Neural cell (in vitro differentiated cells): ENCODE results near the gene CNOT6. TPM values are rescaled to one million over a fixed set of nuclear protein-coding genes. Genes with fewer than 3 reads are reported as not detected.

ENCODE experiments used
- H2AFZ ChIP-seq: fragments of 200-600, 300-800 bp; sonication (generic), shearing (Covaris generic); 2 replicates; pipeline ENCODE4 v1.6.0; 2014; ENCODE audit warnings: low read depth, mild to moderate bottlenecking, antibody characterized with exemption, low read length, moderate library complexity
- H3F3A ChIP-seq: fragments of 200-600 bp; shearing (Covaris generic); 2 replicates; pipeline ENCODE4 v1.6.1; 2016; ENCODE audit warnings: mild to moderate bottlenecking, moderate library complexity, mixed read lengths, antibody characterized with exemption, low read length; ENCODE audit not compliant: insufficient read depth, poor library complexity, severe bottlenecking
- H3K27ac ChIP-seq: fragments of 200-600, 300-800 bp; sonication (generic), shearing (Covaris generic); 2 replicates; pipeline ENCODE4 v1.5.1; 2014; ENCODE audit warnings: mild to moderate bottlenecking, low read length, moderate library complexity
- H3K27me3 ChIP-seq: fragments of 300-800, 200-600 bp; sonication (generic), shearing (Covaris generic); 2 replicates; pipeline ENCODE4 v1.6.0; 2014; ENCODE audit warnings: mild to moderate bottlenecking, low read depth, low read length, moderate library complexity; ENCODE audit not compliant: insufficient read depth
- H3K36me3 ChIP-seq: fragments of 300-800, 200-600 bp; sonication (generic), shearing (Covaris generic); 2 replicates; pipeline ENCODE4 v1.5.1; 2014; ENCODE audit warnings: mild to moderate bottlenecking, antibody characterized with exemption, low read length, moderate library complexity; ENCODE audit not compliant: insufficient read depth
- H3K4me2 ChIP-seq: fragments of 300-800, 200-600 bp; sonication (generic), shearing (Covaris generic); 2 replicates; pipeline ENCODE4 v1.6.0; 2014; ENCODE audit warnings: mild to moderate bottlenecking, low read length
- H3K4me3 ChIP-seq: fragments of 300-800, 200-600 bp; sonication (generic), shearing (Covaris generic); 2 replicates; pipeline ENCODE4 v1.5.1; 2014; ENCODE audit warnings: mild to moderate bottlenecking, low read length, moderate library complexity
- H3K79me2 ChIP-seq: fragments of 200-600 bp; shearing (Covaris generic); replicated peaks from 2 replicates; pipeline ENCODE4 v1.6.0; 2014; ENCODE audit warnings: mild to moderate bottlenecking, low read length, moderate library complexity; ENCODE audit not compliant: insufficient read depth
- H3K9ac ChIP-seq: fragments of 300-800, 200-600 bp; sonication (generic), shearing (Covaris generic); 2 replicates; pipeline ENCODE4 v1.6.1; 2016; ENCODE audit warnings: mild to moderate bottlenecking, low read length, mixed read lengths
- H3K9me2 ChIP-seq: fragments of 200-600 bp; shearing (Covaris generic); 2 replicates; pipeline ENCODE4 v1.6.1; 2016; ENCODE audit warnings: mild to moderate bottlenecking, low read length, mixed read lengths; ENCODE audit not compliant: insufficient read depth
- H3K9me3 ChIP-seq: fragments of 200-600, 300-800 bp; sonication (generic), shearing (Covaris generic); 2 replicates; pipeline ENCODE4 v1.6.1; 2016; ENCODE audit warnings: mild to moderate bottlenecking, mixed run types, low read length, moderate library complexity, mixed read lengths
- H4K20me1 ChIP-seq: fragments of 200-600 bp; shearing (Covaris generic); 2 replicates; pipeline ENCODE4 v1.6.1; 2016; ENCODE audit warnings: mild to moderate bottlenecking, mixed run types; ENCODE audit not compliant: insufficient read depth
- CTCF ChIP-seq: fragments of 450-650 bp; IDR thresholded peaks from 2 replicates; pipeline ENCODE4 v1.5.1; 2014; ENCODE audit warnings: antibody characterized with exemption, mild to moderate bottlenecking, moderate library complexity; ENCODE audit not compliant: poor library complexity, severe bottlenecking
- EP300 ChIP-seq: fragments of 450-650 bp; conservative IDR thresholded peaks from 2 replicates; pipeline ENCODE4 v1.6.1; 2014; ENCODE audit warnings: antibody characterized with exemption, mild to moderate bottlenecking, moderate library complexity; ENCODE audit not compliant: poor library complexity, severe bottlenecking
- EZH2 ChIP-seq: fragments of 200-600, 300-800 bp; shearing (Covaris generic), sonication (generic); IDR thresholded peaks from 2 replicates; pipeline ENCODE4 v1.6.1; 2014; ENCODE audit warnings: antibody characterized with exemption, low read length, borderline replicate concordance, mild to moderate bottlenecking; ENCODE audit not compliant: insufficient read depth, poor library complexity, severe bottlenecking
- MXI1 ChIP-seq: fragments of 450-650 bp; conservative IDR thresholded peaks from 2 replicates; pipeline ENCODE4 v1.6.1; 2014; ENCODE audit warnings: antibody characterized with exemption, mild to moderate bottlenecking; ENCODE audit not compliant: poor library complexity, severe bottlenecking
- POLR2AphosphoS5 ChIP-seq: IDR thresholded peaks from 2 replicates; pipeline ENCODE4 v1.6.1; 2012
- RAD21 ChIP-seq: fragments of 450-650 bp; conservative IDR thresholded peaks from 2 replicates; pipeline ENCODE4 v1.6.1; 2014; ENCODE audit warnings: antibody characterized with exemption, mild to moderate bottlenecking, moderate library complexity
- SMC3 ChIP-seq: fragments of 450-650 bp; conservative IDR thresholded peaks from 2 replicates; pipeline ENCODE4 v1.6.1; 2014; ENCODE audit warnings: antibody characterized with exemption, mild to moderate bottlenecking, moderate library complexity; ENCODE audit not compliant: poor library complexity
- TAF1 ChIP-seq: IDR thresholded peaks from 2 replicates; pipeline ENCODE4 v1.6.1; 2012; ENCODE audit warnings: low read depth
- polyA plus RNA-seq: library from polyadenylated mRNA; depleted of rRNA; stranded (reverse); fragments of >200 nt; gene quantifications from 2 replicates; pipeline ENCODE4 v1.2.3, GENCODE V29; 2014
- TF ChIP-seq, protein P1 (sequence below): IDR thresholded peaks from 2 replicates; pipeline ENCODE4 v1.6.1; 2012; ENCODE audit warnings: borderline replicate concordance

Gene CNOT6
- polyA plus RNA-seq, 1 donor from 2014 or later: 43.0 TPM

DNA sequence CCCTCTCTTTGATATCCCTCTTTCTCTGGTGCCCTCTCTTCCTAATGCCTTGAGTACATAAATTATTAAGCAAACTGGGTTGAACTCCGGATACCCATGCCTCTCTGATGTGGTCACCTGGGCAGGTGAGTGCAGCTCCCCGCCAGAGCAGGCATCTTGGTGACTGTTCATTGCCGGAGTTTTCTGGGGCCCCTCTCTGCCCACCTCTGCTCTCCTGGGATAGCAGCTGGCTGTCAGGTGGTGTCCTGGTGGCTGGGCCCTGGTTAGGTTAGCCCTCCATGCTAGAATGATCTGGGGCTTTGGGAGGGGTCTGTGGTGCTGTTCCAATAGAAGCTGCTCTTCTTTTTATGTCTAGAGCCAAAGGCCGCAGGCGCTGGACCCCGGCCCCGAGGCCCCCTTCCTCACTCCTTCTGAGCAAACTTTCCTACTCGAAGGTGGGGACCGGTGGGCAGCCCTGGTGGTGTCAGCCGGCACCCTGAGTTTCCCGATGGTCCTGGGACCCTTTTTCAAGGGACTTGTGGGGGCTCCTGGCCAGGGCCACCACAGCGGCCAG, 102.0 kb downstream of the CNOT6 start:
- Histone ChIP-seq H3K27ac (no peak overlapping the region), H3K4me2 (no peak overlapping the region), H4K20me1 (no peaks in the 10 kb centered on the region), H3K4me3 (no peak overlapping the region), H3K9ac (no peak overlapping the region), H3K9me2 (no peaks in the 10 kb centered on the region), H2AFZ (no peak overlapping the region), H3K36me3 (no peaks in the 10 kb centered on the region), H3F3A (no peaks in the 10 kb centered on the region), H3K79me2 (no peaks in the 10 kb centered on the region), H3K9me3 (no peaks in the 10 kb centered on the region), H3K27me3 (peaks cover 17% of the 10 kb centered on the region)
- TF ChIP-seq RAD21 (no peak), TAF1 (no peak), EZH2 (no peak), EP300 (no peak), POLR2AphosphoS5 (no peak), CTCF (no peak), SMC3 (no peak), MXI1 (no peak)
- TF ChIP-seq, protein P1, sequence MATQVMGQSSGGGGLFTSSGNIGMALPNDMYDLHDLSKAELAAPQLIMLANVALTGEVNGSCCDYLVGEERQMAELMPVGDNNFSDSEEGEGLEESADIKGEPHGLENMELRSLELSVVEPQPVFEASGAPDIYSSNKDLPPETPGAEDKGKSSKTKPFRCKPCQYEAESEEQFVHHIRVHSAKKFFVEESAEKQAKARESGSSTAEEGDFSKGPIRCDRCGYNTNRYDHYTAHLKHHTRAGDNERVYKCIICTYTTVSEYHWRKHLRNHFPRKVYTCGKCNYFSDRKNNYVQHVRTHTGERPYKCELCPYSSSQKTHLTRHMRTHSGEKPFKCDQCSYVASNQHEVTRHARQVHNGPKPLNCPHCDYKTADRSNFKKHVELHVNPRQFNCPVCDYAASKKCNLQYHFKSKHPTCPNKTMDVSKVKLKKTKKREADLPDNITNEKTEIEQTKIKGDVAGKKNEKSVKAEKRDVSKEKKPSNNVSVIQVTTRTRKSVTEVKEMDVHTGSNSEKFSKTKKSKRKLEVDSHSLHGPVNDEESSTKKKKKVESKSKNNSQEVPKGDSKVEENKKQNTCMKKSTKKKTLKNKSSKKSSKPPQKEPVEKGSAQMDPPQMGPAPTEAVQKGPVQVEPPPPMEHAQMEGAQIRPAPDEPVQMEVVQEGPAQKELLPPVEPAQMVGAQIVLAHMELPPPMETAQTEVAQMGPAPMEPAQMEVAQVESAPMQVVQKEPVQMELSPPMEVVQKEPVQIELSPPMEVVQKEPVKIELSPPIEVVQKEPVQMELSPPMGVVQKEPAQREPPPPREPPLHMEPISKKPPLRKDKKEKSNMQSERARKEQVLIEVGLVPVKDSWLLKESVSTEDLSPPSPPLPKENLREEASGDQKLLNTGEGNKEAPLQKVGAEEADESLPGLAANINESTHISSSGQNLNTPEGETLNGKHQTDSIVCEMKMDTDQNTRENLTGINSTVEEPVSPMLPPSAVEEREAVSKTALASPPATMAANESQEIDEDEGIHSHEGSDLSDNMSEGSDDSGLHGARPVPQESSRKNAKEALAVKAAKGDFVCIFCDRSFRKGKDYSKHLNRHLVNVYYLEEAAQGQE: no peak

- no peak overlapping the region for H3K9ac ChIP-seq
- H3K4me3 ChIP-seq: no peak overlapping the region
- H3F3A ChIP-seq: no peaks in the 10 kb centered on the region
- H3K36me3 ChIP-seq: no peaks in the 10 kb centered on the region
- peaks cover 11% of the 10 kb centered on the region for H3K27me3 ChIP-seq
- no peak overlapping the region for H2AFZ ChIP-seq
- no peaks in the 10 kb centered on the region for H4K20me1 ChIP-seq
- H3K79me2 ChIP-seq: no peaks in the 10 kb centered on the region
- no peaks in the 10 kb centered on the region for H3K9me2 ChIP-seq
- TF ChIP-seq RAD21: no peak
- no peak for TF ChIP-seq TAF1
- no peak for TF ChIP-seq EP300
- TF ChIP-seq, protein P1: no peak
- no peak for TF ChIP-seq EZH2
- no peak for TF ChIP-seq SMC3
- no peak for TF ChIP-seq MXI1
- no peak for TF ChIP-seq CTCF
- no peak for TF ChIP-seq POLR2AphosphoS5
- no peak overlapping the region for H3K4me2 ChIP-seq
- H3K9me3 ChIP-seq: no peaks in the 10 kb centered on the region
- H3K27ac ChIP-seq: no peak overlapping the region
Measured at GRCh38 chr5:180596668-180597231, 102.6 kb downstream of the CNOT6 start.
